GM10266 (cell line): ENCODE results near the gene EPHB4.
"Not testable (repeated sequence)": the region's sequence is repeated elsewhere in the genome, so short reads cannot be mapped to it uniquely, and the experiment has no call there.

ENCODE experiments used
- DNase-seq: peaks from one replicate; pipeline ENCODE4 v3.0.0; 2012; ENCODE audit errors: extremely low spot score
- TF ChIP-seq, protein P1 (sequence below): IDR thresholded peaks from 2 replicates; pipeline ENCODE4 v1.5.1; 2012; ENCODE audit warnings: mild to moderate bottlenecking, low read depth; ENCODE audit not compliant: control insufficient read depth, insufficient read depth; ENCODE audit errors: missing control alignments

EPHB4 gene

DNA sequence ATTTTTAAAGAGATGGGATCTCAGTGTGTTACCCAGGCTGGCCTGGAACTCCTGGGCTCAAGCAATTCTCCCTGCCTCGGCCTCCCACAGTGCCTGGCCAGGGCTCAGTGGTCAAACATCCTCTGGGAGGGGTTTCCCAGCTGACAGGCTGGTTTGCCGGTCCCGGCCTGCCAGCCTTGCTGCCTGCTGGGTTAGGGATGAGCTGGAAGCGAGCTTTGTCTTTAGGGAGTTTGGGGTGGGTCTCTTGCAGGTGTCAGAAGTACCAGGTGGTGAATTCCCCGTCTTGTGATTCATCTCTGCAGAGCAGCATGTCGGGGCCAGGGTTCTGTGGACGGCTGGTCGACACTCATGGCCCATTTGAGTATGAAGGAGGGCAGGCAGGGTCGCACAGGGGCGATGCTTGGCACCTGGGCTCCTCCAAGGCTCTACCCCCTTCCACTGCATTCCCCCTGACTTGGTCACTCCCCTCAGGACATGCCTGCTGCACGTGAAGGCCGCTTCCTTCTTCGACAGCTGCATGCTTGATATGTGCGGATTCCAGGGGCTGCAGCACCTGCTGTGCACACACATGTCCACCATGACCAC is 63.7 kb downstream of the EPHB4 start:
- DNase-seq: no peak
- TF ChIP-seq, protein P1, sequence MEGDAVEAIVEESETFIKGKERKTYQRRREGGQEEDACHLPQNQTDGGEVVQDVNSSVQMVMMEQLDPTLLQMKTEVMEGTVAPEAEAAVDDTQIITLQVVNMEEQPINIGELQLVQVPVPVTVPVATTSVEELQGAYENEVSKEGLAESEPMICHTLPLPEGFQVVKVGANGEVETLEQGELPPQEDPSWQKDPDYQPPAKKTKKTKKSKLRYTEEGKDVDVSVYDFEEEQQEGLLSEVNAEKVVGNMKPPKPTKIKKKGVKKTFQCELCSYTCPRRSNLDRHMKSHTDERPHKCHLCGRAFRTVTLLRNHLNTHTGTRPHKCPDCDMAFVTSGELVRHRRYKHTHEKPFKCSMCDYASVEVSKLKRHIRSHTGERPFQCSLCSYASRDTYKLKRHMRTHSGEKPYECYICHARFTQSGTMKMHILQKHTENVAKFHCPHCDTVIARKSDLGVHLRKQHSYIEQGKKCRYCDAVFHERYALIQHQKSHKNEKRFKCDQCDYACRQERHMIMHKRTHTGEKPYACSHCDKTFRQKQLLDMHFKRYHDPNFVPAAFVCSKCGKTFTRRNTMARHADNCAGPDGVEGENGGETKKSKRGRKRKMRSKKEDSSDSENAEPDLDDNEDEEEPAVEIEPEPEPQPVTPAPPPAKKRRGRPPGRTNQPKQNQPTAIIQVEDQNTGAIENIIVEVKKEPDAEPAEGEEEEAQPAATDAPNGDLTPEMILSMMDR: no peak

DNA sequence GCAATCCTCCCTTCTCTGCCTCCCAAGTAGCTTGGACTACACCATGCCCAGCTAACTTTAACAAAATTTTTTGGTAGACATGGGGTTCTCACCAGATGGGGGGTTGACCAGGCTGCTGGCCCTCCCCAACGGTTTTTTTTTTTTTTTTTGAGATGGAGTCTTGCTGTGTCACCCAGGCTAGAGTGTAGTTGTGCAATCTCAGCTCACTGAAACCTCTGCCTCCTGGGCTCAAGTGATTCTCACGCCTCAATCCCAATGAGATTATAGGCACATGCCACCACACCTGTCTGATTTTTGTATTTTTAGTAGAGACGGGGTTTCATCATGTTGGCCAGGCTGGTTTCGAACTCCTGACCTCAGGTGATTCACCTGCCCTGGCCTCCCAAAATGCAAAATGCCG is 64.5 kb downstream of the EPHB4 start:
- DNase-seq: not testable (repeated sequence)

DNA sequence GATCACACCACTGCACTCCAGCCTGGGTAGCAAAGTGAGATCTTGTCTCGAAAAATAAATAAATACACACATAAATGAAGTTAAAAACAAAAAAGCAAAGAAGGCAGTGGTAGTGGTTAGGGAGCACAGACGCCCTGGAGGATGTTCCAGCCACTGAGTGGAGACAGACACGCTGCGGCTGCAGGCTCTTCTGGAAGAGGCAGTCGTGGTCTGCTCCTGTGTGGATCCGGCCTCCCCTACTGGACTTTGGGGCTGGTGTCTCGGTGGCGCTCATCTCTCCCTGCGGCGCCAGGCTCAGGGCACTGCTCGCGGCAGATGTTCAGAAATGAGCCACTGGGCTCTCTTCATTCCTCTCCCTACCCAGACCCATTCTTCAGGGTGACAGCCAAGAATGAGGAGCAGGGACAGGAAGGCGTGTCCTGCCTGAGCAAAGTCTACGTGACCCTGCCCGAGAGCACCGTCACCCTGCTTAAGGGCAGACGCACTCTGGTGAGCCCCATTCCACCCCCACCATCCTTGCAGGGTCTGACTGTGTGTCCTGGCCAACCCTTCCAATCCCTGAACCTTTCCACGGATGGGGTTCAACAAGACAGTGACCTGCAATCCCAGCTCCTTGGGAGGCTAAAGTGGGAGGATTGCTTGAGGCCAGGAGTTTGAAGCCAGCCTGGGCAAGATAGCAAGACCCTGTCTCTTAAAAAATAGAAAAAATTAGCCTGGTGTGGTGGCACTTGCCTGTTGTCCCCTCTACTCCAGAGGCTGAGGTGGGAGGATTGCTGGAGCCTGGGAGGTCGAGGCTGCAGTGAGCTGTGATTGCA is 67.8 kb downstream of the EPHB4 start:
- DNase-seq: no peak
- TF ChIP-seq, protein P1: no peak

DNA sequence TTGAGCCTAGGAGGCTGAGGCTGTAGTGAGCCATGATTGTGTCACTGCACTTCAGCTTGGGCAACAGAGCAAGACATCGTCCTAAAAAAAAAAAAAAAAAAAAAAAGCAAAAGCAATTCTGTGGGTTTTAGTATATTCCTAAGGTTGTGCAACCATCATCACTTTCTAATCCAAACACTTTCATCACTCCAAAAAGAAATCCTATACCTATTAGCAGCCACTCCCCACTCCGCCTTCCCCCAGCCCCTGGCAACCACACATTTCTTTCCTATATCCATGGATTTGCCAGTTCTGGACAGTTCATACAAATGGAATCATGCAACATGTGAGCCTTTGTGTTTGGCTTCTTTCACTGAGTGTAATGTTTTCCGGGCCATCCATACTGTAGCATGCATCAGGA is 73.6 kb downstream of the EPHB4 start:
- TF ChIP-seq, protein P1: no peak
- no peak for DNase-seq

DNA sequence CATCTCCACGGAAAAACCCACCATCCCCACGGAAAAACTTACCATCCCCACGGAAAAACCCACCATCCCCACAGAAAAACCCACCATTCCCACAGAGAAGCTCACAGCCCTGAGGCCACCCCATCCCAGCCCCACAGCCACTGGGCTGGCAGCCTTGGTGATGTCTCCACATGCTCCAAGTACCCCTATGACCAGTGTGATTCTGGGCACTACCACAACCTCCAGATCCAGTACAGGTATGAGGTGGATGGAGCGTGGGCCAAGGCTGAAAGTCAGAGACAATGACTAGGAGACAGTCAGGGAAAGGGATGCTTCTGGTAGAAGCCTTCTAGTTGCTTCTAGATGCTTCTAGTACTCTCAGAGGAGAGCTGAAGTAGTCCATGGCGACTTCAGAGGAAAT is 74.3 kb downstream of the EPHB4 start:
- DNase-seq: no peak
- TF ChIP-seq, protein P1: no peak
